Activated CD8-positive, alpha-beta T cell treated with anti-CD3 and anti-CD28 coated beads, Interleukin-2, amount 10 ng/mL, durations not matched to agents 7 days and 5 days (primary cell): Measurements from ENCODE around the gene SLC5A11. TPM values are rescaled to one million over a fixed set of nuclear protein-coding genes. Genes with fewer than 3 reads are reported as not detected.

ENCODE experiments used
- ATAC-seq: fragments of 150-1000 bp; cut with Tn5 transposase; one replicate; pipeline ENCODE4 v1.10.0; 2021; ENCODE audit warnings: moderate library complexity
- CTCF ChIA-PET: fragments of 350-600 bp; sonication (Branson Sonifier 250); formaldehyde crosslinking; loops from one replicate; lab custom pipeline; 2021; ENCODE audit warnings: antibody characterized with exemption; lab: Charles Lee
- POLR2A ChIA-PET: fragments of 350-600 bp; sonication (Branson Sonifier 250); formaldehyde crosslinking; loops from one replicate; lab custom pipeline; 2021; ENCODE audit warnings: antibody characterized with exemption; lab: Charles Lee
- DNase-seq: peaks from one replicate; pipeline ENCODE4 v3.0.0-alpha.2; 2020
- H3K27ac Mint-ChIP-seq: one replicate; pipeline ENCODE4 v1.8.0; 2021; ENCODE audit warnings: mild to moderate bottlenecking, mixed read lengths
- H3K27me3 Mint-ChIP-seq: one replicate; pipeline ENCODE4 v1.8.0; 2021; ENCODE audit warnings: low read depth, mixed read lengths
- H3K36me3 Mint-ChIP-seq: one replicate; pipeline ENCODE4 v1.8.0; 2021; ENCODE audit warnings: low read depth, mixed read lengths
- H3K4me1 Mint-ChIP-seq: one replicate; pipeline ENCODE4 v1.8.0; 2021; ENCODE audit warnings: low read depth, mixed read lengths
- H3K4me3 Mint-ChIP-seq: one replicate; pipeline ENCODE4 v1.8.0; 2021; ENCODE audit warnings: mild to moderate bottlenecking, mixed read lengths
- H3K9me3 Mint-ChIP-seq: one replicate; pipeline ENCODE4 v1.8.0; 2022; ENCODE audit warnings: mixed read lengths; ENCODE audit not compliant: insufficient read depth
- total RNA-seq, 2 experiments: library from RNA; stranded (reverse); gene quantifications; one replicate each; pipeline ENCODE4 v1.2.3, GENCODE V29; 2021

SLC5A11 gene
- total RNA-seq, 2 experiments from 2014 or later: 0.44 TPM; not detected in 1

DNA sequence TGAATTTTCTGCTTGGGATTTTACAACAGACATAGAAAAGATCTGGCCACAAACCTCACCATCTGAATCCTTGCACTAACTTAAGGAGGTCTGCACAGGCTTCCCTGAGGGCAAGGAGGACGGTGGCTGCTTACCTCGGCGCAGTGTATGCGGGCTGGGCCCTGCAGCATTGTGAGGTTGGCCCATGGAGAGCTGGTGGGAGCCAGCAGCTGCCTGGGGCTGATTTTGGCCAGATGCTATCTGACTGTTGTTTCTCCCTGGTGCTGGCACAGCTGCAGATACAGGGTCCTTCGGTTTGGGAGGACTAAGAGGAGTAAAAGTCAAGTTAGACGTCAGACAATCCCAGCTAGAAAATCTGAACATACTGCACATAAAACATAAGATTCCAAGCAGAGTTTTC lies 89.6 kb downstream of the SLC5A11 start:
- ATAC-seq (no peak), DNase-seq (no peak)
- ChIA-PET POLR2A (no interaction called here), CTCF (no interaction called here)
- Mint-ChIP-seq H3K4me1 (no peaks in the 10 kb centered on the region), H3K27ac (no peak overlapping the region), H3K9me3 (no peaks in the 10 kb centered on the region), H3K4me3 (no peak overlapping the region), H3K27me3 (no peaks in the 10 kb centered on the region), H3K36me3 (peaks cover 24% of the 10 kb centered on the region)

- DNase-seq (no peak), ATAC-seq (no peak)
- no peaks in the 10 kb centered on the region for H3K27me3 Mint-ChIP-seq
- CTCF ChIA-PET: no interaction called here
- no peak overlapping the region for H3K4me3 Mint-ChIP-seq
- no peaks in the 10 kb centered on the region for H3K9me3 Mint-ChIP-seq
- no peak overlapping the region for H3K27ac Mint-ChIP-seq
- no peaks in the 10 kb centered on the region for H3K4me1 Mint-ChIP-seq
- H3K36me3 Mint-ChIP-seq: peaks cover 25% of the 10 kb centered on the region
- POLR2A ChIA-PET: no interaction called here
Observed at GRCh38 chr16:24936151-24936550, 90.4 kb downstream of the SLC5A11 start.

- ATAC-seq: no peak
- Mint-ChIP-seq H3K9me3 (no peaks in the 10 kb centered on the region), H3K27ac (no peak overlapping the region), H3K4me1 (no peaks in the 10 kb centered on the region), H3K4me3 (no peak overlapping the region), H3K27me3 (no peaks in the 10 kb centered on the region), H3K36me3 (peaks cover 32% of the 10 kb centered on the region)
- DNase-seq: no peak
- CTCF ChIA-PET: no interaction called here
- POLR2A ChIA-PET: no interaction called here
Observed at GRCh38 chr16:24939224-24939623, 93.5 kb downstream of the SLC5A11 start.

DNA sequence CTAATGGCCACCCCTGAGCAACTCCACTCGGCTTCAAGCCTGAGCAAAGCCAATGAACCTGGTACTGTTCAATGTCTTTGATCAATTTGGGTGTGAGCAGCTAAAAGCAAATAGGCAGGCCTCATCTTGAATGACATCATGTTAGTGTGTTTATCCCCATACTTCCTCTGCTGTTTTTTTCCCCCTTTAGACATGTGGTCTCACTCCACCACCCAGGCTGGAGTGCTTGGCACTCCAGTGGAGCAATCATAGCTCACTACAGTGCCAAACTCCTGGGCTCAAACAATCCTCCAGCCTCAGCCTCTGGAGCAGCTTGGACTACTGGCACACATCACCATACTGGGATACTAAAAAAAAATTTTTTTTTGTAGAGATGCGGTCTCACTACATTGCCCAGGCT lies 94.0 kb downstream of the SLC5A11 start:
- DNase-seq (no peak), ATAC-seq (no peak)
- H3K4me1 Mint-ChIP-seq: no peaks in the 10 kb centered on the region
- H3K9me3 Mint-ChIP-seq: no peaks in the 10 kb centered on the region
- no peaks in the 10 kb centered on the region for H3K27me3 Mint-ChIP-seq
- H3K4me3 Mint-ChIP-seq: no peak overlapping the region
- no peak overlapping the region for H3K27ac Mint-ChIP-seq
- H3K36me3 Mint-ChIP-seq: peaks cover 32% of the 10 kb centered on the region
- ChIA-PET CTCF (interaction anchor here (1.5 kb wide), 1 partner anchor 286 kb away, joined by 4 read pairs; no protein-coding TSS in a partner anchor), POLR2A (no interaction called here)

DNA sequence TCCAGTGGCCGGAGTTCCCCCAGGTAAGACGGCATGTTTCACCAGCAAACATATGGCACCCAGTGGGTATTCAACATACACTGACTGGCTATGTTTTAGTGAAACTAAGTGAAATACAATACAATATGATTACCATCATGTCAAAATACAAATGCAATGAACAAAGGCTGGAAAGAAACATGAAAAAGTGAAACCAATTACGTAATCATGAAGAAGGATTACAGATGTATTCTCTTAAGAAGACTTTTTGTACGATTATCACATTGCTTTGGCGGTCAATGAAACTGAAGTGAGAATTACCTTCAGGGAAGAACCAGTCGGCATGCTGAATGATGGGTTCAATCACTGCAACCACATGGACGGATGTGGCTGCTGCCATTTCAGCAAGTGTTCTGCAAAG lies 97.7 kb downstream of the SLC5A11 start:
- Mint-ChIP-seq H3K27me3 (no peaks in the 10 kb centered on the region), H3K36me3 (peaks cover 44% of the 10 kb centered on the region), H3K4me1 (no peaks in the 10 kb centered on the region), H3K4me3 (no peak overlapping the region), H3K9me3 (no peaks in the 10 kb centered on the region), H3K27ac (no peak overlapping the region)
- ATAC-seq (no peak), DNase-seq (no peak)
- POLR2A ChIA-PET: no interaction called here
- CTCF ChIA-PET: no interaction called here

DNA sequence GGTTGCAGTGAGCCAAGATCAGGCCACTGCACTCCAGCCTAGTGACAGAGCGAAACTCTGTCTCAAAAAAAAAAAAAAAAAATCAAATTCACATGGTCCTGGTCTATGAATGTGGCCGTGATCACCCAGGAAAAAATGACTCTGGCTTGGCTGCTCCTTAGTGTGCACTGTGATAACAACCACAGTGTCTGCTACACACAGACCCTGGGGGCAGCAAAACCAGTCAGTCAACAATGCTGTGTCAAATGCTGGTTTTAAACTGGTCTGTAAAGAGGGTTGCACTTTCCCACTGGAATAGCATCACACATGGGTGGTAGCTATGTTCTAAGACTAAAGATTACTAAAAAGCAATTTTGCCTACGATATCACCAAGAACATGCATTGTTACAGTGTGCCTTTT lies 98.4 kb downstream of the SLC5A11 start:
- ChIA-PET POLR2A (no interaction called here), CTCF (no interaction called here)
- ATAC-seq (no peak), DNase-seq (no peak)
- no peak overlapping the region for H3K27ac Mint-ChIP-seq
- H3K9me3 Mint-ChIP-seq: no peaks in the 10 kb centered on the region
- no peaks in the 10 kb centered on the region for H3K27me3 Mint-ChIP-seq
- peaks cover 43% of the 10 kb centered on the region for H3K36me3 Mint-ChIP-seq
- no peak overlapping the region for H3K4me3 Mint-ChIP-seq
- no peaks in the 10 kb centered on the region for H3K4me1 Mint-ChIP-seq

GRCh38 chr16:24946155-24946554 lies 100.4 kb downstream of the SLC5A11 start:
- DNase-seq (no peak), ATAC-seq (no peak)
- Mint-ChIP-seq H3K4me3 (no peak overlapping the region), H3K4me1 (no peaks in the 10 kb centered on the region), H3K9me3 (no peaks in the 10 kb centered on the region), H3K27me3 (no peaks in the 10 kb centered on the region), H3K36me3 (peaks cover 38% of the 10 kb centered on the region), H3K27ac (no peak overlapping the region)
- POLR2A ChIA-PET: no interaction called here
- CTCF ChIA-PET: no interaction called here

GRCh38 chr16:24950275-24950674 lies 104.5 kb downstream of the SLC5A11 start:
- Mint-ChIP-seq H3K9me3 (no peaks in the 10 kb centered on the region), H3K4me1 (no peaks in the 10 kb centered on the region), H3K4me3 (no peak overlapping the region), H3K27ac (no peak overlapping the region), H3K36me3 (peaks cover 39% of the 10 kb centered on the region), H3K27me3 (no peaks in the 10 kb centered on the region)
- ChIA-PET POLR2A (no interaction called here), CTCF (no interaction called here)
- ATAC-seq (no peak), DNase-seq (no peak)

DNA sequence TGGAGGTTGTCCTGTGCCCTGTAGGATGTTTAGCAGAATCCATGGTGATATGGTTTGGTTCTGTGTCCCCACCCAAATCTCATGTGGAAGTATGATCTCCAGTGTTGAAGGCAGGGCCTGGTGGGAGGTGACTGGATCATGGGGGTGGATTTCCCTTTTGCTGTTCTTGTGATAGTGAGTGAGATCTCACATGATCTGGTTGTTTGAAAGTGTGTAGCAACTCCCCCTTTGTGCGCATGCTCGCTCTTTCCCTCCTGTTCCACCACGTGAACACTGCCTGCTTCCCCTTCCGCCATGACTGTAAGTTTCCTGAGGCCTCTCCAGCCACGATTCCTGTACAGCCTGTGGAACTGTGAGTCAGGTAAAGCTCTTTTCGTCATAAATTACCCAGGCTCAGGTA lies 107.5 kb downstream of the SLC5A11 start:
- Mint-ChIP-seq H3K36me3 (peaks cover 40% of the 10 kb centered on the region), H3K4me3 (no peak overlapping the region), H3K27ac (peak overlapping the region; percentile 53), H3K4me1 (no peaks in the 10 kb centered on the region), H3K9me3 (no peaks in the 10 kb centered on the region), H3K27me3 (no peaks in the 10 kb centered on the region)
- no peak for ATAC-seq
- DNase-seq: no peak
- ChIA-PET POLR2A (no interaction called here), CTCF (no interaction called here)

DNA sequence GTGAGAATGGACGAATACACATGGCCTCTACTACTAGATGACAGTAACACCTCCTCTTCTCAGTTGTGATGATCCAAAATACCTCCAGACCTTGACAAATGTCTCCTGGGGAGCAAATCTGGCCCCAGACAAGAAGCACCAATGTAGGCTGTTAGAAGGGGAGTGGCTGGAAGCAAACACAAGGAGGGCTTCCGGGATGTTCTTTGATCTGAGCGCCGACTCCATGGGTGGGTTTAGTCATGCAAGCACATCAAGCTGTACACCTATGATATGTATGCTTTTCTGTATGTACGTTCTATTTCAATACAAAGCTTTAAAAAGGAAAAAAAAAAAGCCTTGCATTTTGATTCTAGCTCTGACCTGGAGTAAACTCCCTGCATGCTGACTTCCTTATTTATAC lies 108.0 kb downstream of the SLC5A11 start:
- ChIA-PET CTCF (no interaction called here), POLR2A (no interaction called here)
- Mint-ChIP-seq H3K9me3 (no peaks in the 10 kb centered on the region), H3K36me3 (peaks cover 41% of the 10 kb centered on the region), H3K27me3 (no peaks in the 10 kb centered on the region), H3K4me3 (no peak overlapping the region), H3K4me1 (no peaks in the 10 kb centered on the region), H3K27ac (no peak overlapping the region)
- DNase-seq (no peak), ATAC-seq (no peak)

DNA sequence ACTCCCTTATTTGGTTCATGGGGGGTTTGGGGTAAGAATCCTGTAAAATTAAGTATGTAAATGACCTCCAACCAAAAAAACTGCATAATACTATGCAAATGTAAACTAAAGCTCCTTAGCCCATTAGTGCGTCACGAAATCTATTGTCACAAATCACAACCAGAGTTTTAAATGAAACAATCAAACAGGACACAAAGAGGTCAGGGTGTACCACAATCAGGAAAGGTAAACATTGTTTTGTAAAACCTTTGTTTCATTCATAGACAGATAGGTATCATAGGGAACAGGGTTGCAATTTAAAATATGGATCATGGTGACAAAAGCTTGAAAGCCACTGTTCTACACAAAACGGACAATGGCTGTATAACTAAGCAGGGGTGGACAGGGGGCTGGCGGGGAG lies 108.4 kb downstream of the SLC5A11 start:
- DNase-seq (no peak), ATAC-seq (no peak)
- no peak overlapping the region for H3K27ac Mint-ChIP-seq
- POLR2A ChIA-PET: no interaction called here
- no peak overlapping the region for H3K4me3 Mint-ChIP-seq
- peaks cover 43% of the 10 kb centered on the region for H3K36me3 Mint-ChIP-seq
- CTCF ChIA-PET: no interaction called here
- no peaks in the 10 kb centered on the region for H3K27me3 Mint-ChIP-seq
- no peaks in the 10 kb centered on the region for H3K4me1 Mint-ChIP-seq
- H3K9me3 Mint-ChIP-seq: no peaks in the 10 kb centered on the region

- Mint-ChIP-seq H3K36me3 (peaks cover 51% of the 10 kb centered on the region), H3K27ac (no peak overlapping the region), H3K4me1 (no peaks in the 10 kb centered on the region), H3K27me3 (no peaks in the 10 kb centered on the region), H3K4me3 (no peak overlapping the region), H3K9me3 (no peaks in the 10 kb centered on the region)
- ChIA-PET POLR2A (no interaction called here), CTCF (no interaction called here)
- DNase-seq: no peak
- ATAC-seq: no peak
Observed at GRCh38 chr16:24955975-24956731, 110.4 kb downstream of the SLC5A11 start.

DNA sequence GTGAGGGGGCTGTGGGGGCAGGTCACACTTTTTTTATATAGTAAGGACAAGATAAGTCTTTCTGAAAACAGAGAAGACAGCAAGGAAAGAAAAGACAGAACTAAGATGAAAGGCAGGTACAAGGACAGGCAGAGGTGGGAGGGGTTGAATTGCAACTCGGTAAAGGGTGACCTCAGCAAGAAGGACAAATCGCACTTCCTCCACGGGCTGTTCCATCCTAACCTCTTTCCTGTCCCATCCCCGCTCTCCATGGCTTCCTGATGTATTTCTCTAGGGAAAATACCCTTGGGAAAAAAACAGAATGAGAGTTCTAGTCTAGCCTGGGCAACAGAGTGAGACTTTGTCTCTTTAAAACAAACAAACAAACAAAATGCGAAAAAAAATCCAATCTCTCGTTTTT lies 112.1 kb downstream of the SLC5A11 start:
- POLR2A ChIA-PET: no interaction called here
- H3K27ac Mint-ChIP-seq: no peak overlapping the region
- H3K9me3 Mint-ChIP-seq: peaks cover 6% of the 10 kb centered on the region
- no peaks in the 10 kb centered on the region for H3K4me1 Mint-ChIP-seq
- CTCF ChIA-PET: no interaction called here
- DNase-seq: no peak
- H3K27me3 Mint-ChIP-seq: no peaks in the 10 kb centered on the region
- H3K4me3 Mint-ChIP-seq: no peak overlapping the region
- ATAC-seq: no peak
- H3K36me3 Mint-ChIP-seq: peaks cover 59% of the 10 kb centered on the region
